SK-N-SH treated with all-trans-retinoic acid at 6 μM for 48 hours (cell line): Measurements from ENCODE around the gene MTHFD2L.

Source experiments
- ATAC-seq: fragments of 200-7000 bp; cut with Tn5 transposase; 3 replicates; pipeline ENCODE4 v1.9.1; 2020; ENCODE audit warnings: mild to moderate bottlenecking, moderate library complexity
- ARNTL ChIP-seq: fragments of 450-650 bp; formaldehyde crosslinking; IDR thresholded peaks from 2 replicates; pipeline ENCODE4 v1.5.0; 2020; ENCODE audit warnings: low read depth, mild to moderate bottlenecking, moderate library complexity, borderline replicate concordance
- BACH2 ChIP-seq: fragments of 250-450 bp; sonication (Bioruptor Pico); IDR thresholded peaks from 2 replicates; pipeline ENCODE4 v1.9.0; 2021; ENCODE audit warnings: mild to moderate bottlenecking, borderline replicate concordance
- CREB5 ChIP-seq: fragments of 250-450 bp; sonication (Bioruptor Pico); IDR thresholded peaks from 2 replicates; pipeline ENCODE4 v1.5.1; 2020; ENCODE audit warnings: low read depth, mild to moderate bottlenecking, moderate library complexity
- CSDC2 ChIP-seq: fragments of 250-450 bp; sonication (Bioruptor Pico); IDR thresholded peaks from 2 replicates; pipeline ENCODE4 v1.5.0; 2020; ENCODE audit warnings: mild to moderate bottlenecking, moderate library complexity
- ESRRG ChIP-seq: fragments of 250-450 bp; sonication (Bioruptor Pico); IDR thresholded peaks from 2 replicates; pipeline ENCODE4 v1.6.1; 2021; ENCODE audit warnings: mild to moderate bottlenecking
- GLIS3 ChIP-seq: fragments of 250-450 bp; sonication (Bioruptor Pico); IDR thresholded peaks from 2 replicates; pipeline ENCODE4 v1.5.0; 2020; ENCODE audit warnings: mild to moderate bottlenecking, moderate library complexity
- ISL1 ChIP-seq: fragments of 250-450 bp; sonication (Bioruptor Pico); IDR thresholded peaks from 2 replicates; pipeline ENCODE4 v2.1.2; 2022; ENCODE audit warnings: mild to moderate bottlenecking, moderate library complexity
- PPARA ChIP-seq: fragments of 250-450 bp; sonication (Bioruptor Pico); IDR thresholded peaks from 2 replicates; pipeline ENCODE4 v1.5.0; 2020; ENCODE audit warnings: mild to moderate bottlenecking, borderline replicate concordance
- RARB ChIP-seq: fragments of 250-450 bp; sonication (Bioruptor Pico); IDR thresholded peaks from 2 replicates; pipeline ENCODE4 v1.8.0; 2021; ENCODE audit warnings: mild to moderate bottlenecking, moderate library complexity
- TCF4 ChIP-seq: fragments of 250-450 bp; sonication (Bioruptor Pico); IDR thresholded peaks from 2 replicates; pipeline ENCODE4 v1.8.0; 2021; ENCODE audit warnings: mild to moderate bottlenecking, moderate library complexity, borderline replicate concordance
- TOX ChIP-seq: fragments of 250-450 bp; sonication (Bioruptor Pico); IDR thresholded peaks from 2 replicates; pipeline ENCODE4 v1.8.0; 2021; ENCODE audit warnings: mild to moderate bottlenecking, moderate library complexity, borderline replicate concordance
- TSHZ2 ChIP-seq: fragments of 250-450 bp; sonication (Bioruptor Pico); IDR thresholded peaks from 2 replicates; pipeline ENCODE4 v1.5.0; 2020; ENCODE audit warnings: mild to moderate bottlenecking, moderate library complexity
- ZC3H10 ChIP-seq: fragments of 250-450 bp; sonication (Bioruptor Pico); IDR thresholded peaks from 2 replicates; pipeline ENCODE4 v1.5.1; 2021; ENCODE audit warnings: mild to moderate bottlenecking, moderate library complexity
- ZFP30 ChIP-seq: fragments of 450-650 bp; formaldehyde crosslinking; IDR thresholded peaks from 2 replicates; pipeline ENCODE4 v1.5.0; 2022; ENCODE audit warnings: mild to moderate bottlenecking, moderate library complexity
- ZNF565 ChIP-seq: fragments of 450-650 bp; formaldehyde crosslinking; conservative IDR thresholded peaks from 2 replicates; pipeline ENCODE4 v1.5.0; 2020; ENCODE audit warnings: low read depth, mild to moderate bottlenecking, moderate library complexity
- ZNF70 ChIP-seq: fragments of 450-650 bp; formaldehyde crosslinking; IDR thresholded peaks from 2 replicates; pipeline ENCODE4 v1.5.0; 2020; ENCODE audit warnings: mild to moderate bottlenecking, moderate library complexity
- ZNF8 ChIP-seq: fragments of 450-650 bp; formaldehyde crosslinking; IDR thresholded peaks from 2 replicates; pipeline ENCODE4 v1.5.0; 2020; ENCODE audit warnings: mild to moderate bottlenecking, moderate library complexity
- TF ChIP-seq, protein P1 (sequence below): fragments of 250-450 bp; sonication (Bioruptor Pico); IDR thresholded peaks from 2 replicates; pipeline ENCODE4 v1.8.0; 2021; ENCODE audit warnings: low read depth, mild to moderate bottlenecking, moderate library complexity, borderline replicate concordance
- TF ChIP-seq, protein P2 (sequence below): fragments of 250-450 bp; sonication (Bioruptor Pico); IDR thresholded peaks from 2 replicates; pipeline ENCODE4 v1.5.1; 2021; ENCODE audit warnings: mild to moderate bottlenecking, moderate library complexity

Gene MTHFD2L

DNA sequence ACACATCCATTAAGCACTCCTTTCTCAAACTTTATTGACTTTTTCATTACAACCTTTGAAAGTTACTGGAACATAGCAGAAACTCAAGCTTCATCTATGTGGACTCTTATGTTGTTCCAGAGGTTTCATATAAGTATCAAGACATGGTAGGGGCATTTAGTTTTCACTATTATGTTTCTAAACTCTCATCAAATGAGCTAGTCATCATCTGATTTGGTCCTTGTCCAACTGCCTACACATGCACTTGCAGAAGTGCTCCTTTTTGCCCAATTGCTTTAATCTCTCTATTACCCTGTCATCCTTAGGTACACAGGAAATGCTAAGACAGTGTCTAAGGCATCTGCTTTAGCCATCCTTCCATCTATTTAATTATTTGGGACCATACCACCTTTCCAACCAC, 108.2 kb downstream of the MTHFD2L start:
- ATAC-seq = no peak
- TF ChIP-seq, protein P1, sequence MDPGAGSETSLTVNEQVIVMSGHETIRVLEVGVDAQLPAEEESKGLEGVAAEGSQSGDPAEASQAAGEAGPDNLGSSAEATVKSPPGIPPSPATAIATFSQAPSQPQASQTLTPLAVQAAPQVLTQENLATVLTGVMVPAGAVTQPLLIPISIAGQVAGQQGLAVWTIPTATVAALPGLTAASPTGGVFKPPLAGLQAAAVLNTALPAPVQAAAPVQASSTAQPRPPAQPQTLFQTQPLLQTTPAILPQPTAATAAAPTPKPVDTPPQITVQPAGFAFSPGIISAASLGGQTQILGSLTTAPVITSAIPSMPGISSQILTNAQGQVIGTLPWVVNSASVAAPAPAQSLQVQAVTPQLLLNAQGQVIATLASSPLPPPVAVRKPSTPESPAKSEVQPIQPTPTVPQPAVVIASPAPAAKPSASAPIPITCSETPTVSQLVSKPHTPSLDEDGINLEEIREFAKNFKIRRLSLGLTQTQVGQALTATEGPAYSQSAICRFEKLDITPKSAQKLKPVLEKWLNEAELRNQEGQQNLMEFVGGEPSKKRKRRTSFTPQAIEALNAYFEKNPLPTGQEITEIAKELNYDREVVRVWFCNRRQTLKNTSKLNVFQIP (CRISPR knock-in tag) = no peak

GRCh38 chr4:74267998-74268606, 110.2 kb downstream of the MTHFD2L start:
- ATAC-seq = peak; percentile 73
- TF ChIP-seq CREB5 (CRISPR knock-in tag) (no peak), RARB (CRISPR knock-in tag) (no peak), GLIS3 (CRISPR knock-in tag) (no peak), CSDC2 (no peak), TOX (no peak), ZNF8 (no peak), ESRRG (CRISPR knock-in tag) (no peak), ZNF70 (no peak)
- TF ChIP-seq, protein P2, sequence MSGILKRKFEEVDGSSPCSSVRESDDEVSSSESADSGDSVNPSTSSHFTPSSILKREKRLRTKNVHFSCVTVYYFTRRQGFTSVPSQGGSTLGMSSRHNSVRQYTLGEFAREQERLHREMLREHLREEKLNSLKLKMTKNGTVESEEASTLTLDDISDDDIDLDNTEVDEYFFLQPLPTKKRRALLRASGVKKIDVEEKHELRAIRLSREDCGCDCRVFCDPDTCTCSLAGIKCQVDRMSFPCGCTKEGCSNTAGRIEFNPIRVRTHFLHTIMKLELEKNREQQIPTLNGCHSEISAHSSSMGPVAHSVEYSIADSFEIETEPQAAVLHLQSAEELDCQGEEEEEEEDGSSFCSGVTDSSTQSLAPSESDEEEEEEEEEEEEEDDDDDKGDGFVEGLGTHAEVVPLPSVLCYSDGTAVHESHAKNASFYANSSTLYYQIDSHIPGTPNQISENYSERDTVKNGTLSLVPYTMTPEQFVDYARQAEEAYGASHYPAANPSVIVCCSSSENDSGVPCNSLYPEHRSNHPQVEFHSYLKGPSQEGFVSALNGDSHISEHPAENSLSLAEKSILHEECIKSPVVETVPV (CRISPR knock-in tag) = no peak
- TF ChIP-seq, all 23 proteins: peak for 0

DNA sequence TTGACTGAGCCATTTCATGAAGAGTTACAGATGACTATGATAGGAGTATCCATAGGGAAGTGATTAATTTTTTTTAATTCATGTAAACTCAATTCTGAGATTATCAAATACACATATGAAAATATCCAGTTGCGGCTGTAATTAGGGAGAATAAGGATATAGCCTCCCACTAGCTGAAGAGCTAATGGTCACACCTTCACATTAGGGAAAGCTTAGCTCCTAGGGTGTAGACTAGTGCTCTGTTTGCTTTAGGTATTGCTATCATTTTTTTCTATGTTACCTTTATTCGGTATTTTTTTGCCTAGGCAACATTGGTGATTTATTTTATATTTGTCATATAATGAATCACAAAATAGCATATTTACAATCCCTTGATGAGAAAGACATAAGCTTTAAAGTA, 110.7 kb downstream of the MTHFD2L start:
- TF ChIP-seq BACH2 (CRISPR knock-in tag) (no peak), TSHZ2 (CRISPR knock-in tag) (no peak), PPARA (CRISPR knock-in tag) (no peak), GLIS3 (CRISPR knock-in tag) (no peak), ZFP30 (no peak), RARB (CRISPR knock-in tag) (no peak), ZNF8 (no peak), CSDC2 (no peak), ZNF70 (no peak), ZNF565 (CRISPR knock-in tag) (no peak), ISL1 (no peak), ARNTL (CRISPR knock-in tag) (no peak), TCF4 (CRISPR knock-in tag) (no peak)
- TF ChIP-seq, protein P2 (CRISPR knock-in tag) = no peak
- TF ChIP-seq, all 23 proteins: peak for 0
- ATAC-seq = no peak

DNA sequence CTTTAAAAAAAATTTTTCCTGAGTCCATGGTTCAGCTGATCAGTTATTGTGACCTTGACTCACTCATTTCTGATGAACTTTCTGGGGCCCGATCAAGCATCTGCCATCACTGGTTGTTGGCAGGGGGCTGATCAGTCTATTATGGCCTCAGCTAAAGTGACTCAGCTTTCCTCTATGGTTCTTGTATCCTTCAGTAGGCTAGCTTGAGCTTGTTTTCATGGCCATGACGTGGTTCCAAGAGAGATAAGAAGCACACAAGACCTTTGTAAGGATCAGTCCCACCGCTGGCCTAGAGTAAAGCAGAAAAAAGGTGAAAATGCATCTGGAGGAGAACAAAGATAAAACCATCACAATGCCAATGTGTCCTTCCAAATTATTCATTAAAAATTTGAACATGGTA, 120.6 kb downstream of the MTHFD2L start:
- ATAC-seq = no peak
- TF ChIP-seq, protein P2 (CRISPR knock-in tag) = no peak
- TF ChIP-seq BACH2 (CRISPR knock-in tag) (no peak), RARB (CRISPR knock-in tag) (no peak), ZNF565 (CRISPR knock-in tag) (no peak), ESRRG (CRISPR knock-in tag) (no peak), ZC3H10 (CRISPR knock-in tag) (no peak), CREB5 (CRISPR knock-in tag) (no peak), ZNF70 (no peak), PPARA (CRISPR knock-in tag) (no peak)
- TF ChIP-seq, protein P1 (CRISPR knock-in tag) = no peak
